ENCODE measurements around the gene SPACDR.
"Not testable (repeated sequence)": the region's sequence is repeated elsewhere in the genome, so short reads cannot be mapped to it uniquely, and the experiment has no call there.

SPACDR gene

GRCh38 chr7:100464210-100464660, at the start of gene SPACDR:
Gene SPACDR, minus strand, starts transcription at chr7:100464260. Its CDS starts 235 bp downstream, at chr7:100464025.
- DNase-seq = no peak

GRCh38 chr7:100513212-100513810, 49.3 kb upstream of the SPACDR start:
- DNase-seq = no peak

- no peak for DNase-seq
Measured at GRCh38 chr7:100510437-100511239, 46.6 kb upstream of the SPACDR start.

DNA sequence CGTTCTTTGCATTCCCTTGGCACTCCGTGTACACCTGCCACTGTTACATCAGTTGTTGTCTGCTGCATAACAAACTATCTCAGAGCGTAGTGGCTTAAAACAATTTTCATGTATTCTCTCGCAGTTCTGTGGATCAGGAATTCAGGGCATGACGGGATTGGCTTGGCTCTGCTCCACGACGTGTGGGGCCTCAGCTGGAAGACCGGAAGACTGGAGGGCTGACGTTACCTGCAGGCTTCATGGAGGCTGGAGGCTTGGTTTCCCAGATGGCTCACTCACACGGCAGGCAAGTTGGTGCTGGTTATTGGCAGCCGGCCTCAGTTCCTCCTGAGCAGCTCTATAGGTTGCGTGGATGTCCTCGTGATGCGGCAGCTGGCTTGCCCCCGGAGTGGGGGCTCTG, 45.2 kb upstream of the SPACDR start:
- DNase-seq = no peak

DNA sequence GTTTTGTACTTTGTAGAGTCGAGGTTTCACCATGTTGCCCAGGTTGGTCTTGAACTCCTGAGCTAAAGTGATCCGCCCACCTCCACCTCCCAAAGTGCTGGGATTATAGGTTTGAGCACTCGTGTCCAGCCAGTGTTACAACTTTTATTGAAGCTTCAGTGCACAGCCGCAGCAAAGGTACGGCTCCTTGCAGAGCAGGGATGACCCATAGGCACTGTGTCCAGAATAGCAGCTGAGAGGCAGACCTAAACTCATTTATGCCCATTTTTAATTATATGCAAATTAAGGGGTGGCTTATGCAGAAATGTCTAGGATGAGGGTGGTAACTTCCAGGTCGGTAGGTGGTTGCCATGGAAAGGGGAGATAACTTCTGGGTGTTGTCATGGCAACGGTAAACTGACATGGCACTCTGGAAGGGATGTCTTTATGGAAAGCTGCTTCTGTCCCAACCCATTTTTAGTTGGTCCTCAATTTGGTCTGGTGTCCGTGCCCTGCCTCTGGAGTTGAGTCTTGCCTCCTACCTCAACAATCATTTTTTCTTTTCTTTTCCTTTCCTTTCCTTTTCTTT, 42.4 kb upstream of the SPACDR start:
- DNase-seq = no peak

- DNase-seq = no peak
Measured at GRCh38 chr7:100504887-100505611, 41.0 kb upstream of the SPACDR start.

- DNase-seq = not testable (repeated sequence)
Measured at GRCh38 chr7:100504031-100504430, 40.0 kb upstream of the SPACDR start.

GRCh38 chr7:100500743-100501142, 36.7 kb upstream of the SPACDR start:
- DNase-seq = not testable (repeated sequence)

DNA sequence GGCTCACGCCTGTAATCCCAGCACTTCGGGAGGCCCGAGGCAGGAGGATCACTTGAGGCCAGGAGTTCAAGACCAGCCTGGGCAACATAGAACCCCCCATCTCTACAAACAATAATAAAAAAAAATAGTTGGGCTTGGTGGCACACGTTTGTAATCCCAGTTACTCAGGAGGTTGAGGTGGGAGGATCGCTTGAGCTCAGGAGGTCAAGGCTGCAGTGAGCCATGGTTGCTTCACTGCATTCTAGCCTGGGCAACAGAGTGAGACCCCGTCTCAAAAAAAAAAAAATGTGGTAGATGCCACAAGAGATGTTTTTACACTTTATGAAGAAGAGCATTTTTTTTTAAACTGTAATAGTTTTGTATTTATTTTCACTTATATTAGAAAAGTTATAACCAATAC, 32.4 kb upstream of the SPACDR start:
- DNase-seq = no peak

DNA sequence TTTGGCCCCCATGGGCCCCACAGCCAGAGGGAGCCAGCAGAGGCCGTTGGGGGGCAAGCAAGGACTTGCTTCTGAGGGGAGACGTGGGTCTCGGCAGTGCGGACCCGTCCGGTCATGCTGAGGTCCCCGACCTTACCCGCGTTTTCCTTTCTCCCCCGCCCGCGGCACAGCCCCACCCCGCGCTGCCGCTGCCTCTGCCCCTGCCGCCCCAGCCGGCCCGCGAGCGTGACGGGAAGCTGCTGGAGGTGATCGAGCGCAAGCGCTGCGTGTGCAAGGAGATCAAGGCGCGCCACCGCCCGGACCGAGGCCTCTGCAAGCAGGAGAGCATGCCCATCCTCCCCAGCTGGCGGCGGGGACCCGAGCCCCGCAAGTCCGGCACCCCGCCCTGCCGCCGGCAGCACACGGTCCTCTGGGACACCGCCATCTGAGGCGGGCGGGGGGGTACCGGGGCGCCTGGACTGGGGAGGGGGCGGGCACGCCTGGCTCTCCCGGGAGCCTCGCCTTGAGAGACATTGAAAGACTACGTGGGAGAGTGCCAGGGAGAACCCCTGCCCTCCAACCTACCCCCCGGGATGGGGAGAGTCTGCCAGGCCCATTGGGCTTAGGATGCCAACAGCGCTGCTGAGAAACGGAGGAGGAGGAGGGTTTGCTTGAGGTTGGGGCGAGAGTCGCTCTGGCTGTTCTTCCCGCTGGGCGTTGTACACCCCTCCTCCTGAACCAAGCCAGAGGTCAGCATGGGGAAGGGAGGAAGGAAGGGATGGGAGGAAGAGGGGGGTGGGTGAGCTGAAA, 29.6 kb upstream of the SPACDR start:
- DNase-seq = no peak

GRCh38 chr7:100492738-100493475, 28.8 kb upstream of the SPACDR start:
- DNase-seq = no peak

- DNase-seq = no peak
Measured at GRCh38 chr7:100491192-100491578, 27.1 kb upstream of the SPACDR start.

DNA sequence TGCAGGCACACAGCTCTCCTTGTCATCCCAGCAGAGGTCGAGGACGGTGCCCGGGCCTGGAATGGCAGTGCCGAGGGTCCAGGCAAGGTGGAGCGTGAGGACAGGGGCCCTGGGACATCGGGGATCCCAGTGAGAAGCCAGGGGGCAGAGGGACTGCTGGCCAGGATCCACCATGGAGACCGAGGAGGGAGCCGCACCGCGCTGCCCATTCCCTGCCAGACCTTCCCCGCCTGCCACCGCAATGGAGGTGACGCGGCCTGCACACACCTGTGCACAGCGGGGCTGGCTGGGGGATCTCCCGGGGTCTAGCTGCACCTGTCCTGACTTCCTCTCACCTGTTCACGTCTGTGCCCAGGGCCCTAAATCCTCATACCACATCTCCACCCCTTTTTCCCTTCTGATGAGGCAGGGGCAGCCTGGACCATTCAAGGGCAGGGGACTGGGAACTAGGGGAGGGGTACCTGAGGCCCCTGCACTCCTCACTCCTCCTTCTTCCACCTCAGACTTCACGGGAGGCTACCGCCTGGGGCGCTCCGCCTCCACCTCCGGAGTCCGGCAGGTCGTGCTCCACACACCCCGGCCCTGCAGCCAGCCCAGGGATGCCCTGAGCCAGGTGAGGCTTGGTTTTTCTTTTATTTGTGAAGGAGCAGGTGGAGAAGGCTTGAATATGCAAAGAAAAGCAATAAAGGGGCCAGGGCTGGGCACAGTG, 26.6 kb upstream of the SPACDR start:
- DNase-seq = no peak

- DNase-seq = no peak
Measured at GRCh38 chr7:100489824-100490223, 25.8 kb upstream of the SPACDR start.

- no peak for DNase-seq
Measured at GRCh38 chr7:100489121-100489520, 25.1 kb upstream of the SPACDR start.

GRCh38 chr7:100488333-100489095, 24.5 kb upstream of the SPACDR start:
- DNase-seq = no peak

DNA sequence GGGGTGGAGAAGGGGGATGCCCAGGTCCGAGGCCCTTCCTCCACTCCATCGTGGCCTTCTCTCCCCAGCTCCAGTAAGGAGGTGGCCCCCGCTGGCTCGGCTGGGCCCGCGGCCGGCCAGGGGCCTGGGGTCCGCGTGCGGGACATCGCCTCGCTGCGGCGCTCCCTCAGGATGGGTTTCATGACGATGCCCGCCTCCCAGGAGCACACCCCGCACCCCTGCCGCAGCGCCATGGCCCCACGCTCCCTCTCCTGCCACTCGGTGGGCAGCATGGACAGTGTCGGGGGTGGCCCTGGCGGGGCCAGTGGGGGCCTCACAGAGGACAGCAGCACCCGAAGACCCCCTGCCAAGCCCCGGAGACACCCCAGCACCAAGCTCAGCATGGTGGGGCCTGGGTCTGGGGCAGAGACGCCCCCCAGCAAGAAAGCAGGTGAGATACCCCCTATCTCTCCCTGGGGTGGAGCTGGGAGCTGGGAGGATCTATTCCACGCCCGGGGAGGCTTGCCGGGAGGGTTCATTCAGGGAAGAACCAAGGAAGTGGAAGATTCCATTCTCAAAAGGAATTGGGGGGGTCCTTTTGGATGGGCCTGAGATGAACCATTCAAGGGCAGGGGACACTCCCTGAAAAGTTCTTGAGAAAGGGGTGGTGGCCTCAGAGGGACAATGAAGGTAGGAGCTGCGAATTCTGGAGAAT, 22.8 kb upstream of the SPACDR start:
- no peak for DNase-seq

- no peak for DNase-seq
Measured at GRCh38 chr7:100486111-100486636, 22.1 kb upstream of the SPACDR start.

DNA sequence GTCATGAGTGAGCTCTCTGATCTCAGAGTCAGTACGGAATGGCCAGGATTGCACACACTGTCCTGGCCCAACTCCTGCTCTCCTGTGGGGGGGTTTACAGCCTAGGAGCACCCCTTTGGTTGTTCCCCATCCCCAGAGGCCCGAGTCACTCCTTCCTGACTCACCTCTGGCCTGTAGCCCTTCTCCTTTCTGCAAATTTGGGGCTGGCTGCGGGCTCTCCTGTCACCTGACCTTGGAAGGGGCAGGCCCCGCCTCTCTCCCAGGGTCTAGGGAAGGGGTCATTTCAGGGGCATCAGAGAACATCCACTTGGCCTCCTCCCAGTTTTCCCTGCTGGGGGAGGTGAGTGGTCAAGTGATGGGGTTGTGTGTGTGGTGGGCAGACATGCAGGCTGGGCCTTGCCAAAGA, 21.4 kb upstream of the SPACDR start:
- DNase-seq = no peak

GRCh38 chr7:100484673-100485045, 20.6 kb upstream of the SPACDR start:
- DNase-seq = no peak

Measured in GF-D8 (cell line).